GM03348 (cell line): ENCODE results near the gene SLC29A1.

ENCODE experiments used
- DNase-seq: peaks from one replicate; pipeline ENCODE4 v3.0.0; 2012; ENCODE audit warnings: low spot score

Gene SLC29A1

DNA sequence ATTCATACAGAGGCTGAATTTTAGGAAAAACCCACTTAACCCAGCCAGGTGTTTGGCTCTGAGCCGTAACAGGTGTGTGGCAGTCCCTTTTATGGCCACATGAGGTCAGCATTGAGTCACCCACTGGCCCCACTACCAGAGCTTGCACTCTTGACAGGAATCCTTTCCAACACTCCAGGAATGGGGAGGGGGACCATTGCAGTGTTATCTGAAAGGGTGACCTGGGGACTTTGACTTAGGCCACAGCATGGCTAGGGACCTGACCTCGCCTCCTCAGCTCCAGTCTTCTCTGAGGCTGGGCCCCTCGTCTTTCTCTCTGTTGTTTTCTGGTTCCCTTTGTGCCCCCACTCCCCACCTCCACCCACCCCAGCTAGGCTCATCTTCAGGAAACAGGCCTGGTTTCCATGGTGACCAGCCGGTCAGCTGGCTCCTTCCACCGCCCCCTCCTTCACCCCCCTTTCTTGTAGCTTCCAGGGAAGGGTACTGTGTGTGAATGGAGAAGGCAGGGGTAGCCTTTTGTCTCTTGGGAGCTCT is 44.8 kb downstream of the SLC29A1 start:
- DNase-seq = peak; percentile 73

DNA sequence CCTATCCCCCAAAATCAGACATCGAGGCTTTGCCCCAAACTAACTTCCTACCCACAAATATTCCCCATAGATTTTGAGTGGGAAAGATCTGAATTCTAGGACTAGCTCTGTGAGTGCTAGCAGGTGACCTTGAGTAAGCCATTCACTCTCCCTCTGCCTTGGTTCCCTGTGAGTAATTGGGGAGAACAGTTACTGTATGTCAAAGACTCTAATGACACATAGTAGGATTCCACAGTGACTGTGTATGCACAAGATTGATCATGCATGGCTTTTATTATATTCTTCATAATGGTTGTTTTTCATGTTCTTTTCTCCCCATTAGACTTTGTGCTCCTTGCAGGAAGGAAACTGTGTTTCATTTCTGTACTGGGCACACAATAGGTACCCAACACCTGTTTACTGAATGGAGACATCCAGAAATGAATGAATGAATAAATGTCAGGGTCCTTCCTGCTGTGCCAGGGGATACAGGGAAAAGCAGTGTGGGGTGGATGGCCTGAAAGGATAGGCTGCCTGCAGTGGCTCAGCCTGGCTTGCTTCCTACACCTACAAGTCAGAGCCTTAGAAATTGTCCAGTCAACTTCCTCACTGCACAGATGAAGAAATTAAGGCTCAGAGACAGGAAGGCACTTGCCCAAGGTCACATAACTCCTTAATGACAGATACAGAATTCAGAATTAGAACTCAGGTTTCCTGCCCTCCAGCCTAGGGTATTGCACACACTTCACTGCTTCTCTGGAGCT is 46.0 kb downstream of the SLC29A1 start:
- no peak for DNase-seq

DNA sequence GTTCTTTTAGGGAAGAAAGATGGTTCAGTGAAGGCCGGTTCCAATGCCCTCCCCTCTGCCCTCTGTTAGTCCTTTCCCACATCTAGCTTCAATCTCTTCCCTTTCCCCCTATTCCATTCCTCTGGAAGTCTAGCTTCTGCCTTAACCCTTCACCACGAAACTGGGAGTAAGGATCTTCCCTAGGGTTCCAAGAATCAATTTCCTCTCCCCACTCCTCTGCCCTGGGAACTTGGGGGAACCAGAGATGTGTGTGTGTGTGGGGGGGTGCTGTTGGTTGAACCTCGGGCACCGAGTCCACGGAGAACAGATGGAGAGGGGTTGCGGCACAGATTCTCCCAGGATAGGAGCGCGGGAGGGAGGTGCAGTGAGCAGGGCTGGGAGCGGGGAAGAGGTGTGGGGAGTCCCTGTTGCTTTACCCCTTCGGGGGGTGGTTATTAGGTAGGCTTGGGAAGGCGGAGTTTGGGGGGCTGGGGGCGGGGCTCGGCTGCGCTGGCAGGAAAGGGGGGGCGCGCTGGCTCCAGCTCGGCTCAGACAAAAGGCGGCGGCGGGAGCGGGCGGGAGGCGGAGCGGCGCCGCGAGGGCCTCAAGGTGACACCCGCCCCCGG is 46.6 kb downstream of the SLC29A1 start, which contains the start of gene TMEM151B:
TSS of gene TMEM151B (plus strand) at position 530 of the 605 bp plus-strand sequence. CDS start 293 bp downstream, outside the sequence.
- no peak for DNase-seq

DNA sequence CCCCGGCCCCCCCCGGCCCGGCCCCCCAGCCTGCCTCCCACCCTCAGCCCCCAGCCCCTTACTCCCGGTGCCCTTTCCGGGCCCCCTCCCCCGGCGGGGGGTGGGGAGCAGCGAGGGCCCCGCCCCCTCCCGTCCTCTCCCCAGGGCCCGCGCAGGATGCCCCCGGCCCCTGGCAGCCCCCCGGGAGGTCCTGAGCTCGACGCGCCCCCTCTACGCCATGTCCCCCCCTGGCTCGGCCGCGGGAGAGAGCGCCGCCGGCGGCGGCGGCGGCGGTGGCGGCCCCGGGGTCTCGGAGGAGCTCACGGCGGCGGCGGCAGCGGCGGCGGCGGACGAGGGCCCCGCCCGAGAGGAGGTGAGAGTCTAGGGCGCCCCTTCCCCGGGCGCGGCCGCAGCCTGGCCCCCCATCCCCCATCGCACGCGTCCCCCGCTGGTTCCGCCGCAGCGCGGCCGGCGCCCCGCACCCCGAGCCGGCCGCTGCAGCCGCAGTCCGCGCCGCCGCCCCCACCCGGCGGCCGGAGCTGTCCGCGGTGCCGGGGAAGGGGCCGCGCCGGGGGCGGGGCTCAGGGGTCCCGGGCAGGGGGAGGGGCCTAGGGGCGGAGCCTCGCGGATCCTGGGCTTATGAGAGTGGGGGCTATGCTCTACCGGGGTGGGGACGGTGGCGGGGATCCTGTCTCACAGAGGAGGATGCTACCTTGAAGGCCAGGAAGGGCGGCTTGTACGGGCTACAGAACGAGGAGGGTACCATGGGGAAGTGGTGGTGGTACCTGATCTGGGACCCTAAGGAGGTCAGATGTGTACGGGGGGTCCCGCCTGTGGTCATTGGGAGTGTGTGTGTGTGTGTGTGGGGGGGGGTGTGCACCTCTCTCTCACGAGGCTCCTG is 47.4 kb downstream of the SLC29A1 start:
- peak; percentile 42 for DNase-seq

DNA sequence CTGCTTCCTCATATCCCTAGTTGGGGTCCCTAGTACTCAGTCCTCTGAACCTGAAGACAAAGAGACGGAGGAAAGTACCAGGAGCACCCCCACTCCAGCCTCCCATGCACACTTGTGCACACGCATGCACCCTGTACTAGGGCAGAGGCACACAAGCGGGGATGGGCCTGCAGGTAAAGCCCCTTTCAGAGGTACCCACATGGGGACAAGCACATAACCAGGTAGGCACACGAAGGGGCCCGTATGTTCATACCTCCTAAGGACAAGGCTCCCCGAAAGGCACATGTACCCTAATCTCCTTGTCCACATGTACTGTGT is 48.0 kb downstream of the SLC29A1 start:
- no peak for DNase-seq

DNA sequence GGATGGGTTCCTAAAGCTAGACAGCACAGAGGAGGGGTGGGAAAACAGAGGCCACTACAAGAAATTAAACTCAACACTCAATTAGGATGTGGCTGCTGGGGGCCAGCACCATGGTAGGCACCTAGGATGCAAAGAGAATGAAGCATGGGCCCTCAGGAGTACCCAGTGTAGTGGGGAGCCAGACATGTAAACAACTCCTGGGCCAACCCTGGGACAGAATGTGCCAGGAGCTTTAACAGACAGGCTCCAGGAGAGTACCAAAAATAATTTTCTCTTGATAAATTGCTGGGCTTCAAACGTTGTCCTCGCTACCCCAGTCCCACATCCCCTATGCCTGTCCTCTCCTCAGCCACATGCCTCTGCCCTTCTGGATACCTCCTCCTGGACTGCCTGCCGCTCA is 48.5 kb downstream of the SLC29A1 start:
- no peak for DNase-seq

DNA sequence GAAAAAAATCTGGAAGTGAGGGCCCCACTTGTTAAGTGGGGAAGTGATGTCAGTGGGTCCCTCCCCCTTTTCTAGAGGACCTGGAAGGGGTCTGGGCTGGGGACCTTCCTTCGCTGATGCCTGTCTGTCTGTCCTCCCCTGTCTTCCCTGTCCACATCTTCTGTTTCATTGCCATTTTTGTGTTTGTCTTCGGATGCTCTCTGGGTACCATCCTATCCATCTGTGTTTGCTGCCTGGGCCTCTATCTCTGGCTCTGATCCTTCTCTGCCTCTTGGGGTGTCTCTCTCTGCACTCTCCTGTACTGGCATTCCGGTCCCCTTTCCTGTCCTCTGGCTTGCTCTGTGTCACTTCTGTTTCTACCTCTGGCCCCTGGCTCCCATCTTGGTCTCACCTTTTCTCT is 49.1 kb downstream of the SLC29A1 start:
- no peak for DNase-seq

DNA sequence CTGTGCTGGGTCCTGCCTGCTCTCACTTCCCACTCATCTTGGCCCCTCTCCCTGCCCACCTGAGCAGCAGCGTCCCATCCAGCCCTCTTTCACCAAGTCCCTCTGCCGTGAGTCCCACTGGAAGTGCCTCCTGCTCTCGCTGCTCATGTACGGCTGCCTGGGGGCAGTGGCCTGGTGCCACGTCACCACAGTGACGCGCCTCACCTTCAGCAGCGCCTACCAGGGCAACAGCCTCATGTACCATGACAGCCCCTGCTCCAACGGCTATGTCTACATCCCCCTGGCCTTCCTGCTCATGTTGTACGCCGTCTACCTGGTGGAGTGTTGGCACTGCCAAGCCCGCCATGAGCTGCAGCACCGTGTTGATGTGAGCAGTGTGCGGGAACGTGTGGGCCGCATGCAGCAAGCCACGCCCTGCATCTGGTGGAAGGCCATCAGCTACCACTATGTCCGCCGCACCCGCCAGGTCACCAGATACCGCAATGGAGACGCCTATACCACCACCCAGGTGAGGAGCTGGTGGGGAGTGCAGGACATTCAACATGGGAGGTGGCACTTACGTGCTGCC is 49.7 kb downstream of the SLC29A1 start:
- DNase-seq = no peak

DNA sequence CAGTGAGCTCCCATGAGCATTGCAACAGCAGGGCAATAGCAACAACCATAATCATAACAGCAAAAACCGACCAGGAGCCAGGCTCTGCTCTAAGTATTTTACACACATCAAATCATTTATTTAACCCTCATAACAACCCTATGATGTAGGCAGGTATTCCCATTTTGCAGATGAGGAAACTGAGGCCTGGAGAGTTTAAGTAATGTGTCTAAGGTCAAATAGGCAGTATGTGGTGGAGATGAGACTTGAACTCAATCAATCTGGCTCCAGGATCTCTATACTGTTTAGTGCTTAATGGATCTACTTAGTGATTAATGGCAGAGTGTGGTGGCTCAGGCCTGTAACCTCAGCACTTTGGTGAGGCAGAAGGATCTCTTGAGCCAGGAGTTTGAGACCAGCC is 50.2 kb downstream of the SLC29A1 start:
- no peak for DNase-seq

DNA sequence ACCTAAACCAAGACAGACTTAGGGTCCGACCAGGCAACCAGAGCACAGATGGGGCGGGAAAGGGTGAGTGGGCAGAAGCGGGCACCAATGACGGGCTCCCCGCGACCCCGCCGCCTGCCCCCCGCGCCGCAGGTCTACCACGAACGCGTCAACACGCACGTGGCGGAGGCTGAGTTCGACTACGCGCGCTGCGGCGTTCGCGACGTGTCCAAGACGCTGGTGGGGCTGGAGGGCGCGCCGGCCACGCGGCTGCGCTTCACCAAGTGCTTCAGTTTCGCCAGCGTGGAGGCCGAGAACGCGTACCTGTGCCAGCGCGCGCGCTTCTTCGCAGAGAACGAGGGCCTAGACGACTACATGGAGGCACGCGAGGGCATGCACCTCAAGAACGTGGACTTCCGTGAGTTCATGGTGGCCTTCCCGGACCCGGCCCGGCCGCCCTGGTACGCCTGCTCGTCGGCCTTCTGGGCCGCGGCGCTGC is 51.9 kb downstream of the SLC29A1 start:
- no peak for DNase-seq

DNA sequence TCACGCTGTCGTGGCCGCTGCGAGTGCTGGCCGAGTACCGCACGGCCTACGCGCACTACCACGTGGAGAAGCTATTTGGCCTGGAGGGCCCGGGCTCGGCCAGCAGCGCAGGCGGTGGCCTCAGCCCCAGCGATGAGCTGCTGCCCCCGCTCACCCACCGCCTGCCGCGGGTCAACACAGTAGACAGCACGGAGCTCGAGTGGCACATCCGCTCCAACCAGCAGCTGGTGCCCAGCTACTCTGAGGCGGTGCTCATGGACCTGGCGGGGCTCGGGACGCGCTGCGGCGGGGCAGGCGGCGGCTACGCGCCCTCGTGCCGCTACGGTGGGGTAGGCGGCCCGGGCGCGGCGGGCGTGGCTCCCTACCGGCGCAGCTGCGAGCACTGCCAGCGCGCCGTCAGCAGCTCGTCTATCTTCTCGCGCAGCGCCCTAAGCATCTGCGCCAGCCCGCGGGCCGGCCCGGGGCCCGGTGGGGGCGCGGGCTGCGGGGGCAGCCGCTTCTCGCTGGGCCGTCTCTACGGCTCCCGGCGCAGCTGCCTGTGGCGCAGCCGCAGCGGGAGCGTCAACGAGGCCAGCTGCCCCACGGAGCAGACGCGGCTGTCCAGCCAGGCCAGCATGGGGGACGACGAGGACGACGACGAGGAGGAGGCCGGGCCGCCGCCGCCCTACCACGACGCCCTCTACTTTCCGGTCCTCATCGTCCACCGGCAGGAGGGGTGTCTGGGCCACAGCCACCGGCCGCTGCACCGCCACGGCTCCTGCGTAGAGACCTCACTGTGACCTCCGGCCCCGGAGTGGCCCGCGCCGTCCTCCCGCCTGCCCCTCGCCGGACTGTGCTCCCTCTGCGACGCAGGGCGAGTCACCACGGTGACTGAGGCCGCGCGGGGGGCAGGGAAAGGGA is 52.6 kb downstream of the SLC29A1 start:
- DNase-seq = no peak

DNA sequence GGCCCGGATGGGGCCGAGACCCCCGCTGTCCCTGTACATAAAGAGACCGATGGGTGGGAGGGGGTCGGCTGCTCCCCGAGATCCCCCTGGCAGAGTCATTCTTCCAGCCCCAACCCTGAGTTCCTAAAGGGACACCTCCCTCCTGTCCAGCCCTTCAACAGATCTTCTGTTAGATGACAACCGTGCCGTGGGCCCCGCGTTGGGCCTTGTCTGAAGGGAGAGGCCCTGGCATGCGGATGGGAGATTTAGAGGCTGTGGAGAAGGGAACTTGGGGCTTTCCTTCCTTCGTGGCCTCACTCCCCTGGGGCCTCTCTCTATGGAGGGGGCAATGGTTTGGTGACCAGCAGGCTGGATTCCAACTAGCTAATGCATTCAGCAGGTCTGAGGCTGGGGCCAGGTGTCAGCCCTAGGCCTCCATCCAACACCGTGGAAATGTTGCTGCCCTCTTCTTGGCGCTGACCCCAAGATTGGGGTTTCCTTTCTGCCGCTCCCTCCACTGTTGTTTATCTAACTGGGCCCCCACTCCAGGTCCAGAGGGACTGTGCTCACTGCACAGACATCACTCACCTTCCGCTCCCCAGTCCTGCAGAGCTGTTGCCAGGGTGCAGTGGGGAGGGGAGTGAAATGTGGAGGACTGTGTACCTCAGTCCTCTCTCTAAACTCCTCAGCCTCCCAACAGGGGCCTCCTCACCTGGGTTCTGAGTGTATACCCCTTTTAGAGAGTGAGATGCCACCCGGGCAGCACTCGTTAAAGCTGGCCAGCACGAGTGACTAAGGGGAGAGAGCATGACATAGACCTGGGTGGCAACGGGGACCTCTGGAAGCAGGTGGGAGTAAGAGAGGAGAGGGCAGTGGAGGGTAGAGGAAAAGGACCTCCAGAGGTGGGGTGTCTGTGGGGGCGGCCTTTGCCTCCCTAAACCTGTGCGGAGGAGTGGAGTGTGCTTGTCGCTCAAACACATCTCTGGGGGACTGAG is 53.6 kb downstream of the SLC29A1 start:
- no peak for DNase-seq

DNA sequence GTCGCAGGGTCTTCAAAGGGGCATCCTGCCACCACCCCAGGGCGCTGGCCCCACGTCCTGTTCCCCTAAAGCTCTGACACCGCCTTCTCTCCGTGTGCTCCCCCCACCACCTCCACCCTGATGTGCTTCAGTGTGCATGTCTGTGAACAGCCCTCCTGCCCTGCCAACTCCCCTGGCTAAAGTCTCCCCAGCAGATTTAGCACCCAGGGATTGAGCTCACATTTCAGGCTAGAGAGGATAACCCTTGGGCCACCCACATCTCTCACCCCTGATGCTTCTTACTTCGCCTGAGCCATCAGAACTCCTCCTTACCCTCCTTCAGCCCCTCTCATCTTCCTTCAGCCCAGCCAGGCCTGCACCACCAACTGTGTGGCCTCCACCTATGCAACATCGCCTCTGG is 54.4 kb downstream of the SLC29A1 start:
- no peak for DNase-seq

DNA sequence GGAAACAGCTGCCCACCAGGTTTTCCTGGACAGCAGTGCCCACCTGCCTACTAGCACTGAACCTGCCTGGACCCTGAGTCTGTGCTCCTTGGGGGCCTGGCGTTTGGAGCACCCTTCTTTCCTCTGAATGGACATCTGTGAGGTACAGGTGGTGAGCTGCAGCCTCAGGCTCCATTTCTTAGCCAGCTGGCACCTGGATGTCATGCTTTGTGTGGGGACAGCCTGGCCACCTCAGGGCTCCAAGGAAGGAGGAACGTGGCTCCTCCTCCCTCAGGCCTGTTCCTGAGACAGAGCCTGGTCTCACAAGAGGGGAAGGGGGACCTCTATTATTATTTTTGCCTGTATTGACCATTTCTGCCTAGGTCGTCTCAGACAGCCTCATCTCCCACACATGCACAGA is 54.9 kb downstream of the SLC29A1 start:
- no peak for DNase-seq

DNA sequence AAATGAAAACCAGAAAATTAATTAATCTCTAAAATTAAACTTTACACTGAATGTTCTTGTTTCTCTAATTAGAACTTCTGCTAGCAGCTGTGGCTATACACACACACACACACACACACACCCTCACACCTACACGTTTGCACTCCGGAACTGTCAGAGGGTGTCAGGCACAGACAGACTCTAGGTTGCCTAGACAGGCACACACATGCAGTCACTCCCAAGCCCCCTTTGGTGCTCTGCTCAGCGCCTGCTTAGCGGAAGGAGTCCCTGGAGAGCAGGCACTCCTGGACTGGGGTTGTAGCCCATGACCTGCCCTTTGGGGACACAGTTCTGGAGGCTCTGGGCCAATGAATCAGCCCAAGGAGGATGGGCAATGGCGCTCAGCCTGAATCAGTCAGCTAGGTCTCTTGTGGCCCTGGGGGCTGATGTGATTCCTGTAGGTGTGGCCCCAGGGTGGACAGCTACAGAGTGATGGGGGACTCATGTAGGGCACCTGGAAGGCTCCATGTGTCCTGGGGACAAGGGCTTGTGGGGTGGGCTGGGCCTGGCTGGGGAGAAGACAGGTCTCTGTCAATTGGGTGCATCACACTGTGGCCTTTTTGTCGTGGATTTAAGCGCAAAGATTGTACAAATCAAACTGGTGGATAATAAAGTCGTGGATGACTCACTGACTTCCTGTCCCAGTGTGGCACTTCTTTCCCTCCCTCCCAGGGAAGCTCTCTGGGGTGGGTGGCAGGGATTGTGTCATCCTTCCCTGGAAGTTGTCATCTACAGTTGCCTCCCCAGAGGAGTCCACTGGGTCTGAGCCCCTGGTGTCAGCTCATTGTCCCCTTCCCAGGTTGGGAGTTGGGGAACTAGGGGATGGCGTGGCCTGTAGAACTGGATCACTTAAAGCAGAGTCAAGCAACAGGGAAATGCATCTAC is 55.6 kb downstream of the SLC29A1 start:
- DNase-seq = no peak
